Head of caudate nucleus (tissue), 42 donors: ENCODE measurements around the gene IGF2.

Experiments used
- DNase-seq, 42 donors: peaks; one replicate each; pipeline versions ENCODE4 v3.0.0 to v3.0.0-alpha.2; 2020 to 2021; ENCODE audit warnings: mixed read lengths in 7 of 42
- intact Hi-C: fragments of 100-400 bp; cut with DNase I; formaldehyde crosslinking; loops from one replicate; pipeline ENCODE4 v1.15.0; 2022

Gene IGF2

GRCh38 chr11:2091112-2091746 is 48.0 kb downstream of the IGF2 start:
- intact Hi-C loops, result no loop called here
- peak in 6 of 42 donors; percentile 8 to 37 (median 22) for DNase-seq

- intact Hi-C loops, result no loop called here
- DNase-seq, result peak in 6 of 42 donors; percentile 7 to 36 (median 18)
These were observed 48.7 kb downstream of the IGF2 start for GRCh38 chr11:2090172-2091111.

- DNase-seq, result peak in 4 of 42 donors; percentile 8 to 26 (median 24)
- intact Hi-C loops, result no loop called here
These were observed 49.5 kb downstream of the IGF2 start for GRCh38 chr11:2089536-2090165.

- DNase-seq, result peak in 5 of 42 donors; percentile 3 to 41 (median 11)
- intact Hi-C loops, result no loop called here
These were observed 50.2 kb downstream of the IGF2 start for GRCh38 chr11:2088746-2089535.

- peak in 2 of 42 donors; percentile 7 to 39 for DNase-seq
- intact Hi-C loops, result no loop called here
These were observed 50.9 kb downstream of the IGF2 start for GRCh38 chr11:2088284-2088683.

- intact Hi-C loops, result no loop called here
- peak in 5 of 42 donors; percentile 3 to 30 (median 26) for DNase-seq
These were observed 52.7 kb downstream of the IGF2 start for GRCh38 chr11:2086239-2087040.

- DNase-seq, result peak in 4 of 42 donors; percentile 6 to 23 (median 12)
- intact Hi-C loops, result no loop called here
These were observed 53.7 kb downstream of the IGF2 start for GRCh38 chr11:2085251-2086066.

- intact Hi-C loops, result no loop called here
- peak in 1 of 42 donors; percentile 3 for DNase-seq
These were observed 54.5 kb downstream of the IGF2 start for GRCh38 chr11:2084721-2085120.
